GM12891 (cell line): ENCODE data around the gene TBC1D8.

Experiments used
- DNase-seq: peaks from one replicate; pipeline ENCODE4 v3.0.0; 2011; ENCODE audit warnings: low spot score; ENCODE audit not compliant: insufficient read length
- FAIRE-seq: peaks from 2 replicates; lab custom pipeline; 2011; peaks lifted over from hg19 to GRCh38; lab: Jason Lieb, UNC
- PAX5 ChIP-seq: IDR thresholded peaks from 2 replicates; pipeline ENCODE4 v1.6.1; 2011; ENCODE audit warnings: low read length, moderate library complexity, mild to moderate bottlenecking; ENCODE audit not compliant: insufficient read depth, severe bottlenecking
- POLR2A ChIP-seq: IDR thresholded peaks from 2 replicates; pipeline ENCODE4 v1.6.1; 2011; ENCODE audit warnings: low read depth, low read length, control low read depth
- POLR2AphosphoS5 ChIP-seq: IDR thresholded peaks from 2 replicates; pipeline ENCODE4 v1.6.1; 2011; ENCODE audit warnings: low read depth, low read length, control low read depth
- POU2F2 ChIP-seq: IDR thresholded peaks from 2 replicates; pipeline ENCODE4 v1.6.1; 2011; ENCODE audit warnings: low read depth, mild to moderate bottlenecking, control low read depth, low read length, moderate library complexity
- SPI1 ChIP-seq: IDR thresholded peaks from 2 replicates; pipeline ENCODE4 v1.6.1; 2011; ENCODE audit warnings: low read depth, low read length, control low read depth
- TAF1 ChIP-seq: IDR thresholded peaks from 2 replicates; pipeline ENCODE4 v1.6.1; 2011; ENCODE audit warnings: low read depth, low read length, control low read depth

Gene TBC1D8

GRCh38 chr2:101105654-101106053 is 45.5 kb downstream of the TBC1D8 start:
- no peak for DNase-seq
- TF ChIP-seq POLR2A (no peak), TAF1 (no peak), POLR2AphosphoS5 (no peak), PAX5 (no peak), POU2F2 (no peak), SPI1 (no peak)
- no peak for FAIRE-seq

GRCh38 chr2:101097638-101098037 is 53.5 kb downstream of the TBC1D8 start:
- TF ChIP-seq TAF1, result no peak
- TF ChIP-seq SPI1, result no peak
- no peak for TF ChIP-seq POLR2AphosphoS5
- no peak for TF ChIP-seq PAX5
- TF ChIP-seq POU2F2, result no peak
- no peak for TF ChIP-seq POLR2A
- DNase-seq (no peak), FAIRE-seq (no peak)

- TF ChIP-seq SPI1 (no peak), TAF1 (no peak), POU2F2 (no peak), PAX5 (no peak), POLR2AphosphoS5 (no peak), POLR2A (no peak)
- DNase-seq (no peak), FAIRE-seq (no peak)
Measured at GRCh38 chr2:101096619-101097142, 54.5 kb downstream of the TBC1D8 start.

- no peak for TF ChIP-seq POU2F2
- no peak for TF ChIP-seq POLR2A
- TF ChIP-seq PAX5, result no peak
- TF ChIP-seq TAF1, result no peak
- no peak for TF ChIP-seq SPI1
- TF ChIP-seq POLR2AphosphoS5, result no peak
- no peak for FAIRE-seq
- no peak for DNase-seq
Measured at GRCh38 chr2:101094351-101094750, 56.8 kb downstream of the TBC1D8 start.

GRCh38 chr2:101089942-101090799 is 61.0 kb downstream of the TBC1D8 start:
- TF ChIP-seq SPI1, result no peak
- TF ChIP-seq POU2F2, result no peak
- no peak for TF ChIP-seq TAF1
- TF ChIP-seq POLR2A, result no peak
- TF ChIP-seq PAX5, result no peak
- no peak for TF ChIP-seq POLR2AphosphoS5
- DNase-seq, result no peak
- peak; percentile 82 for FAIRE-seq

- FAIRE-seq, result peak; percentile 87
- TF ChIP-seq TAF1 (peak; percentile 43; the same call in 1 of the 2 replicates), SPI1 (peak; percentile 86), POLR2AphosphoS5 (no peak), POU2F2 (peak; percentile 71)
- no peak for DNase-seq
Measured at GRCh38 chr2:101089419-101089818, 61.8 kb downstream of the TBC1D8 start.

GRCh38 chr2:101087638-101088037 is 63.5 kb downstream of the TBC1D8 start:
- DNase-seq, result no peak
- no peak for TF ChIP-seq POLR2AphosphoS5
- TF ChIP-seq POU2F2, result no peak
- TF ChIP-seq POLR2A, result no peak
- no peak for TF ChIP-seq TAF1
- no peak for TF ChIP-seq SPI1
- no peak for TF ChIP-seq PAX5
- FAIRE-seq, result no peak

- no peak for DNase-seq
- TF ChIP-seq PAX5, result no peak
- no peak for TF ChIP-seq SPI1
- no peak for TF ChIP-seq TAF1
- no peak for TF ChIP-seq POLR2A
- no peak for TF ChIP-seq POLR2AphosphoS5
- no peak for TF ChIP-seq POU2F2
- no peak for FAIRE-seq
Measured at GRCh38 chr2:101083613-101084012, 67.6 kb downstream of the TBC1D8 start.

- no peak for FAIRE-seq
- TF ChIP-seq PAX5 (no peak), POU2F2 (no peak)
Measured at GRCh38 chr2:101082998-101083397, 68.2 kb downstream of the TBC1D8 start.

GRCh38 chr2:101081375-101081907 is 69.7 kb downstream of the TBC1D8 start:
- DNase-seq, result no peak
- no peak for FAIRE-seq
- TF ChIP-seq SPI1 (no peak), POU2F2 (no peak), TAF1 (no peak), POLR2AphosphoS5 (no peak), POLR2A (no peak)

More at GRCh38 chr2:101082998-101083397, 68.2 kb downstream of the TBC1D8 start:
- no peak for DNase-seq
